PFSK-1 (cell line): ENCODE results near the gene DOCK9.

ENCODE experiments used
- FOXP2 ChIP-seq: optimal IDR thresholded peaks from 2 replicates; pipeline ENCODE3; 2011; ENCODE audit warnings: borderline replicate concordance, control low read depth, inconsistent platforms; ENCODE audit not compliant: insufficient read depth; ENCODE audit errors: extremely low read length, extremely low read depth
- POLR2AphosphoS5 ChIP-seq: IDR thresholded peaks from 2 replicates; pipeline ENCODE4 v1.6.1; 2012; ENCODE audit warnings: low read depth, mild to moderate bottlenecking, control low read depth, low read length, moderate library complexity
- REST ChIP-seq, 2 experiments: IDR thresholded peaks; 2 replicates each; pipeline versions ENCODE4 v1.6.1 to v1.8.0; 2011 to 2012; ENCODE audit warnings: low read depth in 2 of 2, low read length in 2 of 2, control low read depth in 1 of 2, inconsistent platforms in 1 of 2, mild to moderate bottlenecking in 1 of 2, moderate library complexity in 1 of 2; ENCODE audit not compliant: insufficient read depth in 1 of 2
- SIN3A ChIP-seq: IDR thresholded peaks from 2 replicates; pipeline ENCODE4 v1.6.1; 2012; ENCODE audit warnings: mild to moderate bottlenecking, low read length, moderate library complexity, borderline replicate concordance; ENCODE audit not compliant: insufficient read depth
- TAF1 ChIP-seq: IDR thresholded peaks from 2 replicates; pipeline ENCODE4 v1.6.1; 2012; ENCODE audit warnings: low read length, control low read depth, borderline replicate concordance; ENCODE audit not compliant: insufficient read depth

DOCK9 gene

GRCh38 chr13:98835156-98835555 is 142.7 kb downstream of the DOCK9 start:
- TF ChIP-seq POLR2AphosphoS5 (no peak), SIN3A (no peak), FOXP2 (no peak), REST (IDR thresholded peaks at IDR 0.05; ENCODE audit: insufficient read depth in 1 of 2, low read depth in 2 of 2, low read length in 2 of 2) (no peak), TAF1 (no peak)

GRCh38 chr13:98834254-98834960 is 143.5 kb downstream of the DOCK9 start:
- TF ChIP-seq FOXP2 (no peak), POLR2AphosphoS5 (no peak), TAF1 (no peak), SIN3A (no peak), REST (IDR thresholded peaks at IDR 0.05; ENCODE audit: insufficient read depth in 1 of 2, low read depth in 2 of 2, low read length in 2 of 2) (no peak)

GRCh38 chr13:98831236-98831635 is 146.6 kb downstream of the DOCK9 start:
- TF ChIP-seq TAF1 (no peak), SIN3A (no peak), POLR2AphosphoS5 (no peak), FOXP2 (no peak), REST (IDR thresholded peaks at IDR 0.05; ENCODE audit: insufficient read depth in 1 of 2, low read depth in 2 of 2, low read length in 2 of 2) (no peak)

- TF ChIP-seq POLR2AphosphoS5 (no peak), FOXP2 (no peak), SIN3A (no peak), REST (IDR thresholded peaks at IDR 0.05; ENCODE audit: insufficient read depth in 1 of 2, low read depth in 2 of 2, low read length in 2 of 2) (no peak), TAF1 (no peak)
Observed at GRCh38 chr13:98829541-98829940, 148.3 kb downstream of the DOCK9 start.

- TF ChIP-seq REST (IDR thresholded peaks at IDR 0.05; ENCODE audit: insufficient read depth in 1 of 2, low read depth in 2 of 2, low read length in 2 of 2) (no peak), SIN3A (no peak), FOXP2 (no peak), POLR2AphosphoS5 (no peak), TAF1 (no peak)
Observed at GRCh38 chr13:98828614-98829013, 149.2 kb downstream of the DOCK9 start.
